ENCODE results near the gene USP15. TPM values are rescaled to one million over a fixed set of nuclear protein-coding genes. Genes with fewer than 3 reads are reported as not detected.
A peak's percentile ranks its signal among the peaks of the same experiment; 100 is the strongest.

USP15 gene
- total and polyA plus RNA-seq, 7 experiments from 2014 or later, result 72.5 to 224 (median 175) TPM

GRCh38 chr12:62313727-62314380 lies 53.6 kb downstream of the USP15 start:
- no peak for ATAC-seq
- H3K4me3 ChIP-seq (ENCODE audit: low read length), result no peak overlapping the region
- peaks cover 0 to 9% (median 4%) of the 10 kb centered on the region in 3 experiments for H3K36me3 ChIP-seq (ENCODE audit: control insufficient read depth in 2 of 3, insufficient read depth in 3 of 3, low read length in 3 of 3)
- CTCF ChIA-PET, result interaction anchor here (0.7 kb wide), 1 partner anchor 124 kb away, joined by 4 read pairs; no protein-coding TSS in a partner anchor
- Mint-ChIP-seq H3K36me3 (peaks cover 9 to 36% (median 33%) of the 10 kb centered on the region in 5 donors), H3K27me3 (no peaks in the 10 kb centered on the region), H3K4me1 (peaks cover 25 to 77% (median 60%) of the 10 kb centered on the region in 7 donors), H3K4me3 (no peak overlapping the region), H3K9me3 (peaks cover 0 to 10% (median 1%) of the 10 kb centered on the region in 11 donors), H3K27ac (no peak overlapping the region)
- no peak overlapping the region for H3K27ac ChIP-seq (ENCODE audit: low read depth, low read length)
- no peak for DNase-seq
- intact Hi-C loops (cut with micrococcal nuclease), result loop anchor here in 1 of 2 donors (2.0 to 10.0 kb wide), 3 partner anchors 13 to 49 kb away; partner anchors contain the start of gene USP15
- H3K9me3 ChIP-seq (ENCODE audit: control insufficient read depth in 2 of 3, low read length in 3 of 3), result no peaks in the 10 kb centered on the region
- H3K27me3 ChIP-seq (ENCODE audit: control insufficient read depth in 2 of 2, insufficient read depth in 2 of 2, low read length in 2 of 2), result no peaks in the 10 kb centered on the region
- POLR2A ChIA-PET, result no interaction called here
- H3K4me1 ChIP-seq (ENCODE audit: control insufficient read depth in 2 of 2, insufficient read depth in 2 of 2, low read length in 2 of 2), result peaks cover 0 to 9% of the 10 kb centered on the region in 2 donors

GRCh38 chr12:62317017-62317416 lies 56.8 kb downstream of the USP15 start:
- peak overlapping the region in 7 of 9 donors; percentile 1 to 74 (median 43) for H3K27ac Mint-ChIP-seq
- Histone ChIP-seq H3K27ac (ENCODE audit: low read depth, low read length) (no peak overlapping the region), H3K36me3 (ENCODE audit: control insufficient read depth in 2 of 3, insufficient read depth in 3 of 3, low read length in 3 of 3) (peaks cover 4 to 21% (median 8%) of the 10 kb centered on the region in 3 experiments), H3K9me3 (ENCODE audit: control insufficient read depth in 2 of 3, low read length in 3 of 3) (no peaks in the 10 kb centered on the region), H3K27me3 (ENCODE audit: control insufficient read depth in 2 of 2, insufficient read depth in 2 of 2, low read length in 2 of 2) (no peaks in the 10 kb centered on the region), H3K4me1 (ENCODE audit: control insufficient read depth in 2 of 2, insufficient read depth in 2 of 2, low read length in 2 of 2) (peaks cover 0 to 1% of the 10 kb centered on the region in 2 donors), H3K4me3 (ENCODE audit: low read length) (no peak overlapping the region)
- peaks cover 19 to 61% (median 49%) of the 10 kb centered on the region in 7 donors for H3K4me1 Mint-ChIP-seq
- H3K27me3 Mint-ChIP-seq, result no peaks in the 10 kb centered on the region
- ChIA-PET CTCF (interaction anchor here (0.6 to 1.0 kb wide), 2 partner anchors 13 to 27 kb away, joined by 3 to 4 read pairs; no protein-coding TSS in a partner anchor), POLR2A (interaction anchor here (1.6 kb wide), 1 partner anchor 66 kb away, joined by 3 read pairs; no protein-coding TSS in a partner anchor)
- H3K9me3 Mint-ChIP-seq, result peaks cover 0 to 13% (median 1%) of the 10 kb centered on the region in 11 donors
- H3K4me3 Mint-ChIP-seq, result peak overlapping the region in 1 of 10 donors; percentile 23
- intact Hi-C loops (cut with micrococcal nuclease), result loop anchor here in 1 of 2 donors (10.0 kb wide), 1 partner anchor 52 kb away; the partner anchor contains the start of gene USP15
- no peak for DNase-seq
- ATAC-seq, result no peak
- peaks cover 10 to 39% (median 37%) of the 10 kb centered on the region in 5 donors for H3K36me3 Mint-ChIP-seq

GRCh38 chr12:62319058-62319457 lies 58.9 kb downstream of the USP15 start:
- Mint-ChIP-seq H3K36me3 (peaks cover 18 to 52% (median 50%) of the 10 kb centered on the region in 5 donors), H3K4me3 (peak overlapping the region in 2 of 10 donors; percentile 2 to 15), H3K9me3 (peaks cover 0 to 13% (median 1%) of the 10 kb centered on the region in 11 donors), H3K4me1 (peaks cover 27 to 59% (median 57%) of the 10 kb centered on the region in 7 donors), H3K27me3 (no peaks in the 10 kb centered on the region), H3K27ac (peak overlapping the region in 6 of 9 donors; percentile 1 to 74 (median 51))
- ATAC-seq (peak; percentile 65), DNase-seq (no peak)
- Histone ChIP-seq H3K27ac (ENCODE audit: low read depth, low read length) (no peak overlapping the region), H3K4me1 (ENCODE audit: control insufficient read depth in 2 of 2, insufficient read depth in 2 of 2, low read length in 2 of 2) (no peaks in the 10 kb centered on the region), H3K4me3 (ENCODE audit: low read length) (no peak overlapping the region), H3K9me3 (ENCODE audit: control insufficient read depth in 2 of 3, low read length in 3 of 3) (no peaks in the 10 kb centered on the region), H3K36me3 (ENCODE audit: control insufficient read depth in 2 of 3, insufficient read depth in 3 of 3, low read length in 3 of 3) (peaks cover 4 to 31% (median 20%) of the 10 kb centered on the region in 3 experiments), H3K27me3 (ENCODE audit: control insufficient read depth in 2 of 2, insufficient read depth in 2 of 2, low read length in 2 of 2) (no peaks in the 10 kb centered on the region)
- ChIA-PET POLR2A (interaction anchor here (0.5 to 0.6 kb wide), 2 partner anchors 82 to 199 kb away, joined by 3 read pairs; no protein-coding TSS in a partner anchor), CTCF (interaction anchor here (1.0 kb wide), 1 partner anchor 8 kb away, joined by 3 read pairs; no protein-coding TSS in a partner anchor)
- intact Hi-C loops (cut with micrococcal nuclease), result loop anchor here in 1 of 2 donors (10.0 kb wide), 1 partner anchor 54 kb away; the partner anchor contains the start of gene USP15

DNA sequence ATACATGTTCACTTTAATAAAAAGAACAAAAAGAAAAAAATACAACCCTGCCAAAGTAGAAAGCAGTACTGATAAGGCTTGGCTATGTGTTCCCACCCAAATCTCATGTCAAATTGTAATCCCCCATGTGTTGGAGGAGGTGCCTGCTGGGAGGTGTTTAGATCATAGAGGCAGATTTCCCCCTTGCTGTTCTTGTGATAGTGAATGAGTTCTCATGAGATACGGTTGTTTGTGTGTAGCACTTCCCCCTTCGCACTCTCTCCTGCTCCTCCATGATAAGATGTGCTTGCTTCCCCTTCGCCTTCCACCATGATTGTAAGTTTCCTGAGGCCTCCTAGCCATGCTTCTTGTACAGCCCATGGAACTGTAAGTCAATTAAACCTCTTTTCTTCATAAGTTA lies 59.9 kb downstream of the USP15 start:
- Mint-ChIP-seq H3K9me3 (peaks cover 0 to 13% (median 1%) of the 10 kb centered on the region in 11 donors), H3K27ac (peak overlapping the region in 4 of 9 donors; percentile 21 to 86 (median 56)), H3K4me1 (peaks cover 27 to 59% (median 54%) of the 10 kb centered on the region in 7 donors), H3K27me3 (no peaks in the 10 kb centered on the region), H3K36me3 (peaks cover 18 to 53% (median 48%) of the 10 kb centered on the region in 5 donors), H3K4me3 (no peak overlapping the region)
- ATAC-seq, result no peak
- Histone ChIP-seq H3K9me3 (ENCODE audit: control insufficient read depth in 2 of 3, low read length in 3 of 3) (no peaks in the 10 kb centered on the region), H3K4me3 (ENCODE audit: low read length) (no peak overlapping the region), H3K36me3 (ENCODE audit: control insufficient read depth in 2 of 3, insufficient read depth in 3 of 3, low read length in 3 of 3) (peaks cover 4 to 31% (median 20%) of the 10 kb centered on the region in 3 experiments), H3K27me3 (ENCODE audit: control insufficient read depth in 2 of 2, insufficient read depth in 2 of 2, low read length in 2 of 2) (no peaks in the 10 kb centered on the region), H3K4me1 (ENCODE audit: control insufficient read depth in 2 of 2, insufficient read depth in 2 of 2, low read length in 2 of 2) (no peaks in the 10 kb centered on the region), H3K27ac (ENCODE audit: low read depth, low read length) (no peak overlapping the region)
- POLR2A ChIA-PET, result no interaction called here
- no peak for DNase-seq
- intact Hi-C loops (cut with micrococcal nuclease), result loop anchor here in 1 of 2 donors (2.0 kb wide), 1 partner anchor 13 kb away; no protein-coding TSS in a partner anchor
- CTCF ChIA-PET, result no interaction called here

DNA sequence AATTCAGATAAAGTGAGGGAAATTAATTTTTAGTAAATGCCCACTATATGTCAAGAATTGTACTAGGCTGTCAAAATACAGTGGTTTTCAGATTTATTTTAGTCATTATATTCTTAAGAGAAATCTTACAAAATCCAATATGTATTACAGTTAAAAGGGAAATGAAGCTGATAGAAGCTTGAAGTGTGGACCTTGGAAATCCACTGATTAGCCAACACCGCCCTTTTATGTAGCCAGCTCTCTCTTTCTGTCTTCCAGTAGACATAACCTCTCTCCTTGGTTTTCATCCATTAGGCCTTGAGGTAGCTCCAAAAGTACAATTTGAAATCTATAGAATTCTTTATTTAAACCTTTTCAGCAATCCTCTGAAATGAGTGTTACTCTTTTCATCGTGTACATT lies 63.2 kb downstream of the USP15 start:
- ChIA-PET CTCF (interaction anchor here (1.0 kb wide), 1 partner anchor 112 kb away, joined by 3 read pairs; no protein-coding TSS in a partner anchor), POLR2A (no interaction called here)
- H3K36me3 Mint-ChIP-seq, result peaks cover 14 to 54% (median 46%) of the 10 kb centered on the region in 5 donors

GRCh38 chr12:62328296-62328921 lies 68.2 kb downstream of the USP15 start:
- intact Hi-C loops (cut with micrococcal nuclease), result no loop called here
- no peaks in the 10 kb centered on the region for H3K27me3 Mint-ChIP-seq
- H3K27ac ChIP-seq (ENCODE audit: low read depth, low read length), result no peak overlapping the region
- H3K4me3 ChIP-seq (ENCODE audit: low read length), result no peak overlapping the region
- H3K27me3 ChIP-seq (ENCODE audit: control insufficient read depth in 2 of 2, insufficient read depth in 2 of 2, low read length in 2 of 2), result no peaks in the 10 kb centered on the region
- H3K36me3 Mint-ChIP-seq, result peaks cover 4 to 42% (median 21%) of the 10 kb centered on the region in 5 donors
- DNase-seq (no peak), ATAC-seq (no peak)
- ChIA-PET POLR2A (no interaction called here), CTCF (no interaction called here)
- H3K9me3 Mint-ChIP-seq, result no peaks in the 10 kb centered on the region
- no peaks in the 10 kb centered on the region for H3K9me3 ChIP-seq (ENCODE audit: control insufficient read depth in 2 of 3, low read length in 3 of 3)
- H3K36me3 ChIP-seq (ENCODE audit: control insufficient read depth in 2 of 3, insufficient read depth in 3 of 3, low read length in 3 of 3), result peaks cover 3 to 4% (median 3%) of the 10 kb centered on the region in 3 experiments
- no peak overlapping the region for H3K4me3 Mint-ChIP-seq
- H3K4me1 Mint-ChIP-seq, result peaks cover 7 to 49% (median 29%) of the 10 kb centered on the region in 7 donors
- H3K27ac Mint-ChIP-seq, result peak overlapping the region in 3 of 9 donors; percentile 1 to 56 (median 43)
- H3K4me1 ChIP-seq (ENCODE audit: control insufficient read depth in 2 of 2, insufficient read depth in 2 of 2, low read length in 2 of 2), result no peaks in the 10 kb centered on the region

More for the DNA sequence above, 63.2 kb downstream of the USP15 start:
- peaks cover 0 to 9% (median 0%) of the 10 kb centered on the region in 11 donors for H3K9me3 Mint-ChIP-seq
- H3K4me3 Mint-ChIP-seq, result no peak overlapping the region
- H3K27ac Mint-ChIP-seq, result peak overlapping the region in 2 of 9 donors; percentile 34 to 56
- H3K4me3 ChIP-seq (ENCODE audit: low read length), result no peak overlapping the region
- no peaks in the 10 kb centered on the region for H3K9me3 ChIP-seq (ENCODE audit: control insufficient read depth in 2 of 3, low read length in 3 of 3)
- H3K27me3 Mint-ChIP-seq, result no peaks in the 10 kb centered on the region
- ATAC-seq (no peak), DNase-seq (no peak)
- no peaks in the 10 kb centered on the region for H3K4me1 ChIP-seq (ENCODE audit: control insufficient read depth in 2 of 2, insufficient read depth in 2 of 2, low read length in 2 of 2)
- H3K36me3 ChIP-seq (ENCODE audit: control insufficient read depth in 2 of 3, insufficient read depth in 3 of 3, low read length in 3 of 3), result peaks cover 0 to 29% (median 20%) of the 10 kb centered on the region in 3 experiments
- no peaks in the 10 kb centered on the region for H3K27me3 ChIP-seq (ENCODE audit: control insufficient read depth in 2 of 2, insufficient read depth in 2 of 2, low read length in 2 of 2)
- intact Hi-C loops (cut with micrococcal nuclease), result no loop called here
- H3K27ac ChIP-seq (ENCODE audit: low read depth, low read length), result no peak overlapping the region
- peaks cover 19 to 55% (median 51%) of the 10 kb centered on the region in 7 donors for H3K4me1 Mint-ChIP-seq

Data from naive thymus-derived CD4-positive, alpha-beta T cell (primary cell).